ENCODE results near the gene GPSM3. TPM values are rescaled to one million over a fixed set of nuclear protein-coding genes. Genes with fewer than 3 reads are reported as not detected.

Gene GPSM3
- total RNA-seq, 1 donor from 2014 or later = 199 TPM

- ChIA-PET POLR2A (interaction anchor here (0.8 to 2.2 kb wide), 2 partner anchors 9 to 14 kb away, joined by 4 to 19 read pairs; partner anchors contain the start of gene PBX2), CTCF (interaction anchor here (1.3 kb wide), 1 partner anchor 33 kb away, joined by 3 read pairs; no protein-coding TSS in a partner anchor)
- ATAC-seq (ENCODE audit: low read depth) (no peak), DNase-seq (no peak)
- no peak for TF ChIP-seq CTCF (IDR thresholded peaks at IDR 0.05)
- Mint-ChIP-seq H3K27ac (no peak overlapping the region), H3K4me1 (peaks cover 45% of the 10 kb centered on the region), H3K9me3 (no peaks in the 10 kb centered on the region), H3K27me3 (no peaks in the 10 kb centered on the region), H3K36me3 (ENCODE audit: low read depth) (peaks cover 65% of the 10 kb centered on the region), H3K4me3 (no peak overlapping the region)
- intact Hi-C loops (cut with micrococcal nuclease) = no loop called here
Measured at GRCh38 chr6:32181148-32181702, 11.2 kb downstream of the GPSM3 start.

- H3K27ac Mint-ChIP-seq = peak overlapping the region; percentile 57
- H3K4me1 Mint-ChIP-seq = peaks cover 48% of the 10 kb centered on the region
- intact Hi-C loops (cut with micrococcal nuclease) = loop anchor here (5.0 to 10.0 kb wide), 4 partner anchors 278 to 1563 kb away; partner anchors contain the start of genes C6orf47, CSNK2B, GPANK1 and HSD17B8
- no peaks in the 10 kb centered on the region for H3K27me3 Mint-ChIP-seq
- peak overlapping the region; percentile 96 for H3K4me3 Mint-ChIP-seq
- H3K9me3 Mint-ChIP-seq = no peaks in the 10 kb centered on the region
- no peak for TF ChIP-seq CTCF (IDR thresholded peaks at IDR 0.05)
- CTCF ChIA-PET = interaction anchor here (1.3 to 1.8 kb wide), 2 partner anchors 16 to 31 kb away, joined by 3 to 6 read pairs; no protein-coding TSS in a partner anchor
- no peak for ATAC-seq (ENCODE audit: low read depth)
- DNase-seq = no peak
- POLR2A ChIA-PET = interaction anchor here (3.9 to 5.0 kb wide), 3 partner anchors 11 to 52 kb away, joined by 23 to 102 read pairs (median 69); partner anchors contain the start of genes ATF6B, GPSM3 and PBX2
- peaks cover 59% of the 10 kb centered on the region for H3K36me3 Mint-ChIP-seq (ENCODE audit: low read depth)
Measured at GRCh38 chr6:32179766-32180405, 12.6 kb downstream of the GPSM3 start.

- H3K27ac Mint-ChIP-seq = peak overlapping the region; percentile 99
- no peak for DNase-seq
- peaks cover 54% of the 10 kb centered on the region for H3K4me1 Mint-ChIP-seq
- no peak for ATAC-seq (ENCODE audit: low read depth)
- no peak for TF ChIP-seq CTCF (IDR thresholded peaks at IDR 0.05)
- H3K9me3 Mint-ChIP-seq = no peaks in the 10 kb centered on the region
- intact Hi-C loops (cut with micrococcal nuclease) = loop anchor here (1.0 to 10.0 kb wide), 6 partner anchors 12 to 1561 kb away; partner anchors contain the start of genes C6orf47, CSNK2B, GPANK1 and HSD17B8
- no peaks in the 10 kb centered on the region for H3K27me3 Mint-ChIP-seq
- peaks cover 55% of the 10 kb centered on the region for H3K36me3 Mint-ChIP-seq (ENCODE audit: low read depth)
- peak overlapping the region; percentile 96 for H3K4me3 Mint-ChIP-seq
- ChIA-PET POLR2A (interaction anchor here (0.5 to 5.0 kb wide), 5 partner anchors 9 to 825 kb away, joined by 3 to 102 read pairs (median 23); partner anchors contain the start of genes ATF6B, GPSM3 and PBX2), CTCF (interaction anchor here (0.8 to 1.8 kb wide), 2 partner anchors 16 to 17 kb away, joined by 3 to 6 read pairs; no protein-coding TSS in a partner anchor)
Measured at GRCh38 chr6:32178547-32179440, 13.6 kb downstream of the GPSM3 start.

GRCh38 chr6:32177788-32178546 is 14.5 kb downstream of the GPSM3 start, which contains the start of gene RNF5:
TSS of gene RNF5 (plus strand) at chr6:32178405. CDS start at chr6:32178512, 107 bp downstream.
- POLR2A ChIA-PET = interaction anchor here (0.6 to 5.0 kb wide), 9 partner anchors 13 to 1232 kb away, joined by 3 to 102 read pairs (median 8); partner anchors contain the start of genes ATF6B, FKBPL, GPSM3 and PBX2
- Mint-ChIP-seq H3K4me3 (peak within 1 kb of the TSS; percentile 96), H3K4me1 (peaks cover 54% of the 10 kb centered on the region), H3K9me3 (no peaks in the 10 kb centered on the region), H3K27ac (peak within 1 kb of the TSS; percentile 99), H3K27me3 (no peaks in the 10 kb centered on the region), H3K36me3 (ENCODE audit: low read depth) (peaks cover 48% of the 10 kb centered on the region)
- peak; percentile 63 for DNase-seq
- intact Hi-C loops (cut with micrococcal nuclease) = loop anchor here (1.0 to 10.0 kb wide), 8 partner anchors 12 to 1561 kb away; partner anchors contain the start of genes C6orf47, CSNK2B, FKBPL and GPANK1
- TF ChIP-seq CTCF (IDR thresholded peaks at IDR 0.05) = no peak
- CTCF ChIA-PET = interaction anchor here (1.4 kb wide), 1 partner anchor 59 kb away, joined by 4 read pairs; no protein-coding TSS in a partner anchor
- ATAC-seq (ENCODE audit: low read depth) = peak; percentile 82

All from activated B cell treated with CpG ODN at 0.5 μM for 24 hours (primary cell).